ENCODE data around the gene CD2AP.

The CD2AP gene

GRCh38 chr6:47661960-47662359 is 184.4 kb downstream of the CD2AP start:
- DNase-seq (ENCODE audit: low read depth), result no peak
- no peak overlapping the region for H3K4me3 ChIP-seq (ENCODE audit: low read depth, low read length)

GRCh38 chr6:47663462-47664216 is 186.1 kb downstream of the CD2AP start:
- no peak overlapping the region for H3K4me3 ChIP-seq (ENCODE audit: low read depth, low read length)
- DNase-seq (ENCODE audit: low read depth), result no peak

GRCh38 chr6:47665112-47665511 is 187.5 kb downstream of the CD2AP start:
- no peak overlapping the region for H3K4me3 ChIP-seq (ENCODE audit: low read depth, low read length)
- DNase-seq (ENCODE audit: low read depth), result no peak

DNA sequence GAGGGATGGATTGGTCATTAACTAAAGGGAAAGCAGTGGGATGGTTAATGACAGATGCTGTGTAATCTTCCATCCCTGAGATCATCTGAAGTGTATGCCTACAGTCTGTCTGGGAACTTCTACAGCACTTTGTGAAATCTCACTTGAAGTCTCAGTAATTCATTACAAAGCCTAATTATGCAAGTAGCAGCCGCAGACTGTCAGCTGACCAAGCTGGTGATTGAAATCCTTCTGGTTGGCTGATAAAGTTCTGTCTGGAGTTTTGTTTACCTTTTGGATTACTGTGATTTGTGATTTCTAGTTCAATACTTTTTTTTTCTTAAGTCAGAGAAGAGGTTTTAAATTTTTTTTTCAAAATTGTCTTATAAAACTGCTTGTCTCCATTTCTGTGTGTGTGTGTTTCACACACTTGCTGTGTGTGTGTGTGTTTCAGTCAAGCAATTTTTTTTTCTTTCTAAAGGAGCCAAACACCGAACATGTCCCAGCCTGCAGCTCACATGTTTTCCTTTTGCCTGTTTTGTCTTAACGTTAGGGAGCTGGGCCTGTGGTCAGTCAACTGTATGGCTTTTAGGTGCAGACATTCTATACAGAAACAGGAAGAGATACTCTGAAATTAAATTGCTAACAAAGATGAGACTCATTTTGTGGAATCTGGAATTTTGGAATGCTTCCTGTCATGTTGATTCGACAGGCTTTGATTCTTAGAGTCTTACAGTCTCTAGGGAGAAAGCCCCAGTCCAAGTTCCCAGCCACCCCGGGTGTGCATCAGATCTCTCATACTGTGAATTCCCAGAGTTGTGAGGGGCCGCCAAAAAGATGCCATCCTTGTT is 192.3 kb downstream of the CD2AP start:
- no peak for DNase-seq (ENCODE audit: low read depth)

GRCh38 chr6:47670851-47671250 is 193.3 kb downstream of the CD2AP start:
- DNase-seq (ENCODE audit: low read depth), result no peak
- H3K4me3 ChIP-seq (ENCODE audit: low read depth, low read length), result no peak overlapping the region

More for the DNA sequence above, 192.3 kb downstream of the CD2AP start:
- H3K4me3 ChIP-seq (ENCODE audit: low read depth, low read length), result no peak overlapping the region

DNA sequence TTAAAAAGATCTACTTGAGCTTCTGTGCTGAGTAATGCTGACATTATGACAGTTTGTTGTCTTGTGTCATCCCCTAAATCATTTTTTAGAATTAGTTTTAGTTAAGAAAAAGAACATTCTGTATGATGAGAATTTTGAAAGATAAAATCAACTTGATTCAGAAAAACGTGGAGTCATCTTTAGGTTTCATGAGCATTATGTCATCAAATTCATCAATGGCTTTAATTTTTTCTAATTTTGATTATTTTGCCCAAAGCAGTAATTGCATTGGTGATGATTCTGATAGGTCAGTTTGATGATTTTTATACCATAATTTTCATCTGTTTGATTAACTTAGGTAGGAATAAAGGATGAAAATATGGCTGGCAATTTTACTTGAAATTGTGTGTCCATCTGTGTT is 194.2 kb downstream of the CD2AP start:
- no peak for DNase-seq (ENCODE audit: low read depth)
- H3K4me3 ChIP-seq (ENCODE audit: low read depth, low read length), result no peak overlapping the region

DNA sequence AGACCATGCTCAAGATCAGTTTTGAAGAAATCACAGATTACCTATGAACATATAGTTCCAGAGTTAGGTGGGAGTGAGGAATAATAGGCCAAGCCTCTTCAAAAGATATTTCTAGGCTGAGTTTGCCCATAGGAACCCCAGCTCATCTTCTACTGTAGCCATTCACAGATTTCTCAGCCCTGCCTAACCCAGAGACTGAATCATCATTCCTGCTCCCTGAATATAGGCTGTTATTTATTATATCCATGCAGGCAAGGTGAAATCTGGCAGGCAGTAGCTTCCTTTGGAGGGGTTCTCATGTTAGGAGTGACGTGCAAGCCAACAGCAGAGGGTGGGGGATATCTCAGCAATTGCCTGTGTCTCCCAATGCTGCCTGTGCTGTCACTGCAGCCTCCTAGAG is 195.2 kb downstream of the CD2AP start:
- no peak for DNase-seq (ENCODE audit: low read depth)
- no peak overlapping the region for H3K4me3 ChIP-seq (ENCODE audit: low read depth, low read length)

DNA sequence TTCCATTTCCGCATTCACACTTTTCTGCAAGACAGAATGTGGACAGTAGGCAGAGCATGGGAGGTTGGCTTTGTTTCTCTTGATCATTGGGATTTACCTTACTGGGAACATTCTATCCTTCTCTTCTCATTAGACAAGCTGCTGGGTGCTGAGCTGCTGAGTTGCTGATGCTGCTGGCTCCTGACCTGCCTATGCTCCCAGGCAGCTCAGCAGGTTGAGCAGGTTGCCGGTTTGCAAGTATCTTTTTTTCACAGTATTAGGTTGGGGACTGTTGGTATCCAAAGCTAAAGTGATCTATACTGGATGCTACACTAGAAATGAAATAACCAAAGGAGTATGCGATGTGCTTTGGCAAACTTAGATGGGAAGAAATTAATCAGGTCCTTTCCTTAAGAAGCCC is 197.1 kb downstream of the CD2AP start:
- DNase-seq (ENCODE audit: low read depth), result no peak
- H3K4me3 ChIP-seq (ENCODE audit: low read depth, low read length), result no peak overlapping the region
